HFF-Myc (cell line): ENCODE results near the gene NAA60.
"Not testable (repeated sequence)": the region's sequence is repeated elsewhere in the genome, so short reads cannot be mapped to it uniquely, and the experiment has no call there.

Experiments
- DNase-seq: peaks from one replicate; pipeline ENCODE4 v3.0.0-alpha.2; 2011; ENCODE audit warnings: low read depth; ENCODE audit errors: extremely low read depth
- H3K4me3 ChIP-seq: replicated peaks from 2 replicates; pipeline ENCODE4 v1.5.1; 2011; ENCODE audit warnings: low read depth, mild to moderate bottlenecking, control low read depth, low read length
- CTCF ChIP-seq: IDR thresholded peaks from 2 replicates; pipeline ENCODE4 v1.5.1; 2012; ENCODE audit warnings: mild to moderate bottlenecking, low read depth, low read length, control low read depth; ENCODE audit errors: missing control alignments

NAA60 gene

GRCh38 chr16:3527216-3527829 is 83.8 kb downstream of the NAA60 start:
- DNase-seq, H3K4me3 ChIP-seq: not testable (repeated sequence)
- peak; percentile 62 for TF ChIP-seq CTCF

- TF ChIP-seq CTCF: no peak
- no peak overlapping the region for H3K4me3 ChIP-seq
- no peak for DNase-seq
Observed at GRCh38 chr16:3528406-3528805, 84.9 kb downstream of the NAA60 start.

- TF ChIP-seq CTCF: no peak
- no peak overlapping the region for H3K4me3 ChIP-seq
- no peak for DNase-seq
Observed at GRCh38 chr16:3529175-3529574, 85.7 kb downstream of the NAA60 start.

GRCh38 chr16:3530371-3530914 is 87.0 kb downstream of the NAA60 start:
- no peak overlapping the region for H3K4me3 ChIP-seq
- TF ChIP-seq CTCF: no peak
- no peak for DNase-seq

GRCh38 chr16:3532741-3533140 is 89.3 kb downstream of the NAA60 start:
- DNase-seq: no peak
- H3K4me3 ChIP-seq: no peak overlapping the region
- TF ChIP-seq CTCF: no peak

GRCh38 chr16:3534126-3534525 is 90.6 kb downstream of the NAA60 start:
- TF ChIP-seq CTCF: no peak
- H3K4me3 ChIP-seq: no peak overlapping the region
- no peak for DNase-seq
